ENCODE data around the gene FILIP1L.

GRCh38 chr3:100098784-100099070, 15.6 kb downstream of the FILIP1L start:
- no peak for TF ChIP-seq CTCF (IDR thresholded peaks at IDR 0.05)
- no peak for TF ChIP-seq POLR2A (IDR thresholded peaks at IDR 0.05)
- TF ChIP-seq POLR2AphosphoS5 (IDR thresholded peaks at IDR 0.05), result no peak

Measured in breast epithelium (tissue), 3 donors.